ENCODE measurements around the gene LSAMP. TPM values are rescaled to one million over a fixed set of nuclear protein-coding genes. Genes with fewer than 3 reads are reported as not detected.

Gene LSAMP
- total RNA-seq, 1 donor from 2014 or later: 1.1 TPM

DNA sequence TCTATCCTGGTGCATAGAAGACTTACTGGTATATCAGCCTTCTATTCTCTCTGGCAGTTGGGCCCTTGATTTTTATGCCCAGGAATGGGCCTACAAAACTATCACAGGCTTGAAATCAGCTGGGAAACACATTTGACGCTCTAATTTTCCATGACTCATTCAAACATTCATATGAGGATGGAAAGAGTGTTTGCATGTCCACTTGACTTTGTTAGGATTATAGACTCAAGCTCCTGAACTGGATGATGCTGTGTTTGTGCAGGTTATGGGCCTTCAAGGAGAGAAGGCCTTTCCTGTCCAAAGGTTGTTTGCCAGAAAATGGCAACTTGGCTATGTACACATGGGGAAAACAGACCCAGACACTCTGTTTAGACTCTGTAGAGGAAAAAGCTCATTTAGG lies 602.1 kb downstream of the LSAMP start:
- no peaks in the 10 kb centered on the region for H3K4me1 Mint-ChIP-seq (ENCODE audit: low read depth)
- H3K27me3 Mint-ChIP-seq (ENCODE audit: low read depth): no peaks in the 10 kb centered on the region
- DNase-seq (ENCODE audit: low spot score): no peak
- H3K4me3 Mint-ChIP-seq (ENCODE audit: unreplicated experiment): no peak overlapping the region
- H3K9me3 Mint-ChIP-seq (ENCODE audit: low read depth): no peaks in the 10 kb centered on the region
- TF ChIP-seq, protein P1, sequence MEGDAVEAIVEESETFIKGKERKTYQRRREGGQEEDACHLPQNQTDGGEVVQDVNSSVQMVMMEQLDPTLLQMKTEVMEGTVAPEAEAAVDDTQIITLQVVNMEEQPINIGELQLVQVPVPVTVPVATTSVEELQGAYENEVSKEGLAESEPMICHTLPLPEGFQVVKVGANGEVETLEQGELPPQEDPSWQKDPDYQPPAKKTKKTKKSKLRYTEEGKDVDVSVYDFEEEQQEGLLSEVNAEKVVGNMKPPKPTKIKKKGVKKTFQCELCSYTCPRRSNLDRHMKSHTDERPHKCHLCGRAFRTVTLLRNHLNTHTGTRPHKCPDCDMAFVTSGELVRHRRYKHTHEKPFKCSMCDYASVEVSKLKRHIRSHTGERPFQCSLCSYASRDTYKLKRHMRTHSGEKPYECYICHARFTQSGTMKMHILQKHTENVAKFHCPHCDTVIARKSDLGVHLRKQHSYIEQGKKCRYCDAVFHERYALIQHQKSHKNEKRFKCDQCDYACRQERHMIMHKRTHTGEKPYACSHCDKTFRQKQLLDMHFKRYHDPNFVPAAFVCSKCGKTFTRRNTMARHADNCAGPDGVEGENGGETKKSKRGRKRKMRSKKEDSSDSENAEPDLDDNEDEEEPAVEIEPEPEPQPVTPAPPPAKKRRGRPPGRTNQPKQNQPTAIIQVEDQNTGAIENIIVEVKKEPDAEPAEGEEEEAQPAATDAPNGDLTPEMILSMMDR (IDR thresholded peaks at IDR 0.05): no peak
- no peaks in the 10 kb centered on the region for H3K36me3 Mint-ChIP-seq (ENCODE audit: low read depth)
- H3K27ac Mint-ChIP-seq (ENCODE audit: unreplicated experiment): no peak overlapping the region

DNA sequence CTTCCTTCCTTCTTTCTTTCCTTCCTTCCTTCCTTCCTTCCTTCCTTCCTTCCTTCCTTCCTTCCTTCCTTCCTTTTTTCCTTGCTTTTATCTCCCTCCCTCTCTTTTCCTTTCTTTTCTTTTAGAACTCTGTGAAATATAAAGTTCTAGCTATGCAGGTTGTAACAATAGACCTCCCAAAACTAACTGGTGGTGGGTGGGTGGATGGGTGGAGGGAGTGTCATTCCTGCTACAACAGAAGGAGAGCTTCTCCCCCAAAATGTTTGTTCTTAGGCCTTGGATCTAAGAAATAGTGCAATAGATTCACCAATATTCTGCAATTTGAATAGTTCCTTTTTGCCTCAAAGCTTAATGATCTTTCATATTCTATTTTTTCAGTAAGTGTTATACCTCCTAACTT lies 606.0 kb downstream of the LSAMP start:
- Mint-ChIP-seq H3K9me3 (ENCODE audit: low read depth) (no peaks in the 10 kb centered on the region), H3K27me3 (ENCODE audit: low read depth) (no peaks in the 10 kb centered on the region), H3K27ac (ENCODE audit: unreplicated experiment) (no peak overlapping the region), H3K36me3 (ENCODE audit: low read depth) (no peaks in the 10 kb centered on the region), H3K4me3 (ENCODE audit: unreplicated experiment) (no peak overlapping the region), H3K4me1 (ENCODE audit: low read depth) (peaks cover 17% of the 10 kb centered on the region)
- DNase-seq (ENCODE audit: low spot score): no peak
- TF ChIP-seq, protein P1 (IDR thresholded peaks at IDR 0.05): no peak

DNA sequence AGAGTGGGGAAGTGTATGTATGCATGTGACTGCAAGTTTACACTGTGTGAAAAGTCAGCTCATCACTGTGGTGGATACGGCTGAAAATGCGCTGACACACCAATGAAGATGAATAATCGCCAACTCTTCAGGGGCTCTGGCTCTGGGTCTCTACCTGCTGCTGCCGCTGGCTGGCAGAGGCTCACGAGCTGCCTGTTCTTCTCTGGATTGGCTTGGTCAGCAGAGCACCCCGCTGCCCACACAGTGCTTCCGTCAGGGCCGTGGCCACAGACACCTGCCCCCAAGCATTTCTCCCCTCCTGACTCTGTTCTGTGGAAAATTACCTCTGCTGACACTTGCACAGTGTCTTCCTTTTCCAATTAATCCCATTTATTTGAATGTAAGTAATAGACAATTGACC lies 606.5 kb downstream of the LSAMP start:
- Mint-ChIP-seq H3K36me3 (ENCODE audit: low read depth) (no peaks in the 10 kb centered on the region), H3K9me3 (ENCODE audit: low read depth) (no peaks in the 10 kb centered on the region), H3K4me3 (ENCODE audit: unreplicated experiment) (no peak overlapping the region), H3K27me3 (ENCODE audit: low read depth) (no peaks in the 10 kb centered on the region), H3K4me1 (ENCODE audit: low read depth) (peaks cover 22% of the 10 kb centered on the region), H3K27ac (ENCODE audit: unreplicated experiment) (no peak overlapping the region)
- TF ChIP-seq, protein P1 (IDR thresholded peaks at IDR 0.05): no peak
- DNase-seq (ENCODE audit: low spot score): no peak

- peaks cover 36% of the 10 kb centered on the region for H3K4me1 Mint-ChIP-seq (ENCODE audit: low read depth)
- no peaks in the 10 kb centered on the region for H3K36me3 Mint-ChIP-seq (ENCODE audit: low read depth)
- TF ChIP-seq, protein P1 (IDR thresholded peaks at IDR 0.05): peak; percentile 81
- DNase-seq (ENCODE audit: low spot score): no peak
- no peak overlapping the region for H3K4me3 Mint-ChIP-seq (ENCODE audit: unreplicated experiment)
- no peak overlapping the region for H3K27ac Mint-ChIP-seq (ENCODE audit: unreplicated experiment)
- H3K9me3 Mint-ChIP-seq (ENCODE audit: low read depth): no peaks in the 10 kb centered on the region
- H3K27me3 Mint-ChIP-seq (ENCODE audit: low read depth): no peaks in the 10 kb centered on the region
Measured at GRCh38 chr3:115836944-115837343, 608.3 kb downstream of the LSAMP start.

DNA sequence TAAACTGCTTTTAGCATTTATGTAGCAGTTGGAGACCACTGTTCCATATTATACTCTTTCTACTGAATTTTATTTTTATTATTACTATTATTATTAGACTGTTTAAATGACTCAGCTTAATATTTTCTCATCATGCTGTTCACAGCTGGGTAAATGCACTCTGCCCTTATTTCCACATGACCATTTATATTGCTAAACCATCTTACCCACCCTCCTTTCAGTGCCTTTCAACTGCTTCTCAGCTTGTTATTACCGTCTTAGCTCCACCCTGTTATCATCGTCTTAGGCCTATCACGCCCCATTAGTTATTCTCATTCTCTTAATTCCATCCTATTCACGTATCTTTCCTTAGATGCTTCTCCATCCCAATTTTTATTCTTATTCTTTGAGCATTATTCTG lies 609.3 kb downstream of the LSAMP start:
- Mint-ChIP-seq H3K4me1 (ENCODE audit: low read depth) (peaks cover 43% of the 10 kb centered on the region), H3K4me3 (ENCODE audit: unreplicated experiment) (no peak overlapping the region), H3K36me3 (ENCODE audit: low read depth) (no peaks in the 10 kb centered on the region), H3K9me3 (ENCODE audit: low read depth) (no peaks in the 10 kb centered on the region), H3K27ac (ENCODE audit: unreplicated experiment) (no peak overlapping the region), H3K27me3 (ENCODE audit: low read depth) (no peaks in the 10 kb centered on the region)
- DNase-seq (ENCODE audit: low spot score): no peak
- TF ChIP-seq, protein P1 (IDR thresholded peaks at IDR 0.05): no peak
